ENCODE measurements around the gene KCNJ12. TPM values are rescaled to one million over a fixed set of nuclear protein-coding genes. Genes with fewer than 3 reads are reported as not detected.
A peak's percentile ranks its signal among the peaks of the same experiment; 100 is the strongest.

The KCNJ12 gene
- total RNA-seq, 1 experiment from 2014 or later: 5.8 TPM

DNA sequence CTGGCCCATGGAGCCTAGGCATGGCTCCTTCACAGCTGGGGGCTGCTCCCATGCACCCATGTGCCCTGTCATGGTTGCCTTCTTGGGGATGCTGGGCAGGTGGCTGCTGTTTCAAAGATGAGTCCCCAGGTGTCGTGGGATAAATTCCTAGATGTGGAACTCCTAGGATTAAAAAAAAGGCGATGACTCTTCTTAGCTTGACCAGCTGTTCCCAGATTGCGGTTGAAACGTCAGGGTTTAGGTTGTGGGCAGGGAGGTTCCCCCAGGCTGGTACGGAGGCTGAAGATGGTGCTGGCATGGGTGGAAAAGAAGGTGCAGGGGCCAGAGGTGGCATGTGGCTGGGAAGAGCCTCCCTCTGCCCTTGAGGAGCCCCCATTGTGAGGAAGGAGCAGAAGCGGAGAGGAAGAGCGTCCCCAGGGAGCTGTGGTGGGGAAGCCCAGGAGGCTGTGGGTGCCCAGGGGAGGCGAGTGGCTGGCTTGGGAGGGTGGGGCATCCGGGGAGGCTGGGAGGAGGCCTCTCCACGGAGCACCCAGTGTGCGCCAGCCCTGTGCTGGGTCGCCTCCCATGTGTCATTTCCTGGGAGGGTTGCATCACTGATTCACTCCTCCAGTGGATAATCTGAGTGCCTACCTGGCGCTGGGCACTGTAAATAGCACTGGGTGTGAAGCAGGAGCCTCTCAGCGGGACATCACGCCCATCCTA lies 7.5 kb upstream of the KCNJ12 start:
- Histone ChIP-seq H4K20me1 (ENCODE audit: insufficient read depth) (no peaks in the 10 kb centered on the region), H2AFZ (ENCODE audit: low read depth, low read length, poor library complexity, severe bottlenecking) (no peak overlapping the region), H3K4me2 (ENCODE audit: low read length) (no peak overlapping the region), H3K9me2 (ENCODE audit: insufficient read depth) (no peaks in the 10 kb centered on the region), H3K27me3 (ENCODE audit: insufficient read depth, low read length) (no peaks in the 10 kb centered on the region), H3K36me3 (ENCODE audit: control insufficient read depth in 1 of 2, insufficient read depth in 2 of 2, low read length in 2 of 2) (no peaks in the 10 kb centered on the region), H3K4me3 (replicated peaks in 1 of 2; ENCODE audit: low read depth in 1 of 2, low read length in 2 of 2) (no peak overlapping the region), H3K79me2 (ENCODE audit: insufficient read depth, low read length) (no peaks in the 10 kb centered on the region), H3K27ac (ENCODE audit: low read depth, low read length) (no peak overlapping the region), H3K4me1 (ENCODE audit: control insufficient read depth in 1 of 2, insufficient read depth in 2 of 2, low read length in 2 of 2) (peaks cover 0 to 9% of the 10 kb centered on the region in 2 experiments; a peak in 1 of 4 replicates), H3K9me3 (ENCODE audit: control insufficient read depth in 1 of 2, insufficient read depth in 1 of 2, low read depth in 1 of 2, low read length in 2 of 2) (no peaks in the 10 kb centered on the region), H3K9ac (ENCODE audit: low read length) (no peak overlapping the region)
- BruUV-seq (replicated peaks): no TSS peak
- ATAC-seq (no peak), DNase-seq (ENCODE audit: low read depth, low spot score) (no peak)
- intact Hi-C loops (cut with micrococcal nuclease): no loop called here
- TF ChIP-seq CBX3 (IDR thresholded peaks at IDR 0.05; ENCODE audit: low read depth) (0 out of 2 replicates have a peak, but pooled peaks have one; percentile 25), EZH2phosphoT487 (IDR thresholded peaks at IDR 0.05; ENCODE audit: borderline replicate concordance) (no peak)
- ChIA-PET RAD21 (ENCODE audit: low non-redundant PET in 1 of 2, low total read pairs in 2 of 2, uncharacterized antibody in 2 of 2, unreplicated experiment in 2 of 2) (no interaction called here), POLR2A (no interaction called here), CTCF (no interaction called here)

DNA sequence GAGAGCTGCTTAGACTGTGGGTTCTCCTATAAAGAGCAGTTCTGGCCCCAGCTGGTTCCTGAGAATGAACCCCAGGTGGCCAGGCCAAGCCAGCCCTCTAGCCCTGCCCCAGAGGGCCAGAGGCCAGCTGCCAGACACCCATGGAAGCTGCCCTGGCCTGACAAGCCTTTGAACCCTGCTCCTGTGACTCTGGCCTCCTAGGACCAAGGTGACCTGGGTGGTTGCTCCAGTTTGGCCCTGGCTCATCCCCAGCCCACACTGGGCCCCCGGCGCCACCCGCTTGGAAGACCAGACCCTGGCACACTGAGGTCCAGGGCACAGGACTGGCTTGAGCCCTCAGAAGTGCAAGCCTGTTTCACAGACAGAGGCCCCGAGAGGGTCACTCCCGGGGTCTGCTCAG lies 6.8 kb upstream of the KCNJ12 start:
- TF ChIP-seq YY1 (IDR thresholded peaks at IDR 0.05; ENCODE audit: extremely low read depth, insufficient replicate concordance, low read depth, low read length) (no peak), POLR2AphosphoS5 (IDR thresholded peaks at IDR 0.05; ENCODE audit: low read depth, low read length) (no peak), CBX3 (IDR thresholded peaks at IDR 0.05; ENCODE audit: low read depth) (no peak), SP1 (IDR thresholded peaks at IDR 0.05; ENCODE audit: low read depth) (no peak), TCF7L2 (IDR thresholded peaks at IDR 0.05; ENCODE audit: borderline replicate concordance, extremely low read depth, insufficient read depth, insufficient read length) (no peak), CEBPB (IDR thresholded peaks at IDR 0.05; ENCODE audit: low read depth) (no peak), RAD21 (IDR thresholded peaks at IDR 0.05; ENCODE audit: low read depth) (no peak), EGR1 (IDR thresholded peaks at IDR 0.05; ENCODE audit: low read depth) (no peak), FOSL1 (IDR thresholded peaks at IDR 0.05; ENCODE audit: low read depth) (no peak)
- TF ChIP-seq, protein P1, sequence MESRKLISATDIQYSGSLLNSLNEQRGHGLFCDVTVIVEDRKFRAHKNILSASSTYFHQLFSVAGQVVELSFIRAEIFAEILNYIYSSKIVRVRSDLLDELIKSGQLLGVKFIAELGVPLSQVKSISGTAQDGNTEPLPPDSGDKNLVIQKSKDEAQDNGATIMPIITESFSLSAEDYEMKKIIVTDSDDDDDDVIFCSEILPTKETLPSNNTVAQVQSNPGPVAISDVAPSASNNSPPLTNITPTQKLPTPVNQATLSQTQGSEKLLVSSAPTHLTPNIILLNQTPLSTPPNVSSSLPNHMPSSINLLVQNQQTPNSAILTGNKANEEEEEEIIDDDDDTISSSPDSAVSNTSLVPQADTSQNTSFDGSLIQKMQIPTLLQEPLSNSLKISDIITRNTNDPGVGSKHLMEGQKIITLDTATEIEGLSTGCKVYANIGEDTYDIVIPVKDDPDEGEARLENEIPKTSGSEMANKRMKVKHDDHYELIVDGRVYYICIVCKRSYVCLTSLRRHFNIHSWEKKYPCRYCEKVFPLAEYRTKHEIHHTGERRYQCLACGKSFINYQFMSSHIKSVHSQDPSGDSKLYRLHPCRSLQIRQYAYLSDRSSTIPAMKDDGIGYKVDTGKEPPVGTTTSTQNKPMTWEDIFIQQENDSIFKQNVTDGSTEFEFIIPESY (IDR thresholded peaks at IDR 0.05; ENCODE audit: extremely low read depth, insufficient replicate concordance, low read length): no peak
- TF ChIP-seq, protein P2, sequence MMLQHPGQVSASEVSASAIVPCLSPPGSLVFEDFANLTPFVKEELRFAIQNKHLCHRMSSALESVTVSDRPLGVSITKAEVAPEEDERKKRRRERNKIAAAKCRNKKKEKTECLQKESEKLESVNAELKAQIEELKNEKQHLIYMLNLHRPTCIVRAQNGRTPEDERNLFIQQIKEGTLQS (IDR thresholded peaks at IDR 0.05): no peak
- ATAC-seq (no peak), DNase-seq (ENCODE audit: low read depth, low spot score) (no peak)
- Histone ChIP-seq H3K27ac (ENCODE audit: low read depth, low read length) (no peak overlapping the region), H3K4me2 (ENCODE audit: low read length) (no peak overlapping the region), H3K9me2 (ENCODE audit: insufficient read depth) (no peaks in the 10 kb centered on the region), H3K79me2 (ENCODE audit: insufficient read depth, low read length) (no peaks in the 10 kb centered on the region), H2AFZ (ENCODE audit: low read depth, low read length, poor library complexity, severe bottlenecking) (no peak overlapping the region), H3K36me3 (ENCODE audit: control insufficient read depth in 1 of 2, insufficient read depth in 2 of 2, low read length in 2 of 2) (no peaks in the 10 kb centered on the region), H3K4me3 (replicated peaks in 1 of 2; ENCODE audit: low read depth in 1 of 2, low read length in 2 of 2) (no peak overlapping the region), H3K4me1 (ENCODE audit: control insufficient read depth in 1 of 2, insufficient read depth in 2 of 2, low read length in 2 of 2) (peaks cover 0 to 11% of the 10 kb centered on the region in 2 experiments; a peak in 1 of 4 replicates), H3K9ac (ENCODE audit: low read length) (no peak overlapping the region), H3K27me3 (ENCODE audit: insufficient read depth, low read length) (no peaks in the 10 kb centered on the region), H4K20me1 (ENCODE audit: insufficient read depth) (no peaks in the 10 kb centered on the region), H3K9me3 (ENCODE audit: control insufficient read depth in 1 of 2, insufficient read depth in 1 of 2, low read depth in 1 of 2, low read length in 2 of 2) (no peaks in the 10 kb centered on the region)
- BruUV-seq (replicated peaks): no TSS peak
- intact Hi-C loops (cut with micrococcal nuclease): no loop called here
- ChIA-PET CTCF (no interaction called here), RAD21 (ENCODE audit: low non-redundant PET in 1 of 2, low total read pairs in 2 of 2, uncharacterized antibody in 2 of 2, unreplicated experiment in 2 of 2) (no interaction called here), POLR2A (no interaction called here)

Data from HCT116 (cell line).